ENCODE measurements around the gene FAM83C.

Gene FAM83C

GRCh38 chr20:35275741-35276251, 16.4 kb downstream of the FAM83C start:
- H3K27ac ChIP-seq, result 0 out of 2 replicates have a peak overlapping the region, but pooled peaks have one; percentile 86
- TF ChIP-seq ZFX (IDR thresholded peaks at IDR 0.05), result no peak
- TF ChIP-seq, protein P1, sequence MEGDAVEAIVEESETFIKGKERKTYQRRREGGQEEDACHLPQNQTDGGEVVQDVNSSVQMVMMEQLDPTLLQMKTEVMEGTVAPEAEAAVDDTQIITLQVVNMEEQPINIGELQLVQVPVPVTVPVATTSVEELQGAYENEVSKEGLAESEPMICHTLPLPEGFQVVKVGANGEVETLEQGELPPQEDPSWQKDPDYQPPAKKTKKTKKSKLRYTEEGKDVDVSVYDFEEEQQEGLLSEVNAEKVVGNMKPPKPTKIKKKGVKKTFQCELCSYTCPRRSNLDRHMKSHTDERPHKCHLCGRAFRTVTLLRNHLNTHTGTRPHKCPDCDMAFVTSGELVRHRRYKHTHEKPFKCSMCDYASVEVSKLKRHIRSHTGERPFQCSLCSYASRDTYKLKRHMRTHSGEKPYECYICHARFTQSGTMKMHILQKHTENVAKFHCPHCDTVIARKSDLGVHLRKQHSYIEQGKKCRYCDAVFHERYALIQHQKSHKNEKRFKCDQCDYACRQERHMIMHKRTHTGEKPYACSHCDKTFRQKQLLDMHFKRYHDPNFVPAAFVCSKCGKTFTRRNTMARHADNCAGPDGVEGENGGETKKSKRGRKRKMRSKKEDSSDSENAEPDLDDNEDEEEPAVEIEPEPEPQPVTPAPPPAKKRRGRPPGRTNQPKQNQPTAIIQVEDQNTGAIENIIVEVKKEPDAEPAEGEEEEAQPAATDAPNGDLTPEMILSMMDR (conservative IDR thresholded peaks at IDR 0.05), result no peak

DNA sequence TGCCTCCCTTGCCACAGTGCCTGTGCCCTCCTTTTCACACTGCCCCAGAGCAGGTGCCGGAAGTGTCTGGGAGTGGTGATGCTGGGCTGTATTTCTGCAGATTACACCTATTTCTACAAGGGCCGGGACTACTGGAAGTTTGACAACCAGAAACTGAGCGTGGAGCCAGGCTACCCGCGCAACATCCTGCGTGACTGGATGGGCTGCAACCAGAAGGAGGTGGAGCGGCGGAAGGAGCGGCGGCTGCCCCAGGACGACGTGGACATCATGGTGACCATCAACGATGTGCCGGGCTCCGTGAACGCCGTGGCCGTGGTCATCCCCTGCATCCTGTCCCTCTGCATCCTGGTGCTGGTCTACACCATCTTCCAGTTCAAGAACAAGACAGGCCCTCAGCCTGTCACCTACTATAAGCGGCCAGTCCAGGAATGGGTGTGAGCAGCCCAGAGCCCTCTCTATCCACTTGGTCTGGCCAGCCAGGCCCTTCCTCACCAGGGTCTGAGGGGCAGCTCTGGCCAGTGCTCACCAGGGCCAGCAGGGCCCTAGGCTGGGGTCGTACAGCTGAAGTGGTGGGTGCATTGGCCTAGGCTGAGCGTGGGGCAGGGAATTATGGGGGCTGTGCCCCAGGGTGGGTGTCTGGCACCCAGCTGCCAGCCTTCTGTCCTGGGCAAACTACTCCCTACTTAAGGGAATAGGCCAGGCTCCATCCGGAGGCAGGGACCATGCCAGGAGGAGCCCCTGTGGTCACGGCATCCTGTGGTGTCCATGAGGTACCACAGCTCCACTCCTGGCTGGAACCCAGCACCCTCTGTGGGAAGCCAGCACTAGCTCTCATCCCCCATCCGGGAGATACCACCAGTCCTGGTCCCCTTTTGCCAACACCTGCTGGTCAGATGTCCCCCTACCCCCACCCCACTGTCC, 17.8 kb downstream of the FAM83C start:
- TF ChIP-seq ZFX (IDR thresholded peaks at IDR 0.05), result no peak
- TF ChIP-seq, protein P1 (conservative IDR thresholded peaks at IDR 0.05), result no peak
- no peak overlapping the region for H3K27ac ChIP-seq

GRCh38 chr20:35273449-35274171, 18.6 kb downstream of the FAM83C start:
- H3K27ac ChIP-seq, result no peak overlapping the region
- TF ChIP-seq, protein P1 (conservative IDR thresholded peaks at IDR 0.05), result no peak
- TF ChIP-seq ZFX (IDR thresholded peaks at IDR 0.05), result no peak

GRCh38 chr20:35271904-35272303, 20.3 kb downstream of the FAM83C start:
- no peak for TF ChIP-seq ZFX (IDR thresholded peaks at IDR 0.05)
- TF ChIP-seq, protein P1 (conservative IDR thresholded peaks at IDR 0.05), result no peak
- H3K27ac ChIP-seq, result no peak overlapping the region

- no peak overlapping the region for H3K27ac ChIP-seq
- no peak for TF ChIP-seq ZFX (IDR thresholded peaks at IDR 0.05)
- TF ChIP-seq, protein P1 (conservative IDR thresholded peaks at IDR 0.05), result no peak
Measured at GRCh38 chr20:35271073-35271882, 20.9 kb downstream of the FAM83C start.

DNA sequence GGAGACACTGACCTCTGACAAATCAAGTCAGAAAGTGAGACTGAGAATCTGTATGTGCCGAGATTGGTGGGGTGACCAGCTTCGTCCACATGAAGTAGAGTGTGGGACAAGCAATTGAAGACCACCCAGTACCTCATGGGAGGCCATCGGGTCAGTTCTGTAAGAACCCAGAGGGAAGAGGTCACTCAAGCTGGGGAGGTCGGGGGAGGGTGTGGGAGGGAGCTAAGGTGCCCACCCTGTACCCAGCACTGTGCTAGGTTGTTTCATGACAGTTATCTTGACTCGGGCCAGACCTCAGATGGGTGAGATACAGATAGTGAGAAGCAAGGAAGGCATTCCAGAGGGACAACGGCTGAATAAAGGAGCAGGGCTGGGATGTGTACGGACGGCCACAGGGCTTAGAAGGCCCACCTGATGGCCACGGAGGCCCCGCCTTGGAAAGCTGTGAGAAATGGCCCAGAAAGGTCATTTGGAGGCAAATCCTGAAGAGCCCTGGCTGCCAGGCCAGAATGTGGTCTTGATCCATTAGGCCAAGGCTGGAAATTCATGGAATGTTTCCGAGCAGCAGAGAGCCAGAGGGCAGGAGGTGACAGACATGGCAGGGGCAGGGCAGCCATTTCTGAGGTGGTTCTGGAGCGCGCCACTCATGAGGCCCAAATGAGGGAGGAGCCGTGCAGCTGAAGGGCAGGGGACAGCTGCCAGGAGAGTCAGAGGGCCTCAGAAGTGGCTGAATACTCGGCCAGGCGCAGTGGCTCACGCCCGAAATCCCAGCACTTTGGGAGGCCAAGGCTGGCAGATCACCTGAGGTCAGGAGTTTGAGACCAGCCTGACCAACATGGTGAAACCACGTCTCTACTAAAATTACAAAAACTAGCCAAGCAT, 22.0 kb downstream of the FAM83C start:
- TF ChIP-seq, protein P1 (conservative IDR thresholded peaks at IDR 0.05), result no peak
- TF ChIP-seq ZFX (IDR thresholded peaks at IDR 0.05), result no peak
- no peak overlapping the region; the same call in 1 of the 2 replicates for H3K27ac ChIP-seq
